Endothelial cell (in vitro differentiated cells): ENCODE measurements around the gene RABL6. TPM values are rescaled to one million over a fixed set of nuclear protein-coding genes. Genes with fewer than 3 reads are reported as not detected.

Source experiments
- DNase-seq: peaks from one replicate; pipeline ENCODE4 v3.0.0; 2021; ENCODE audit warnings: low spot score
- H3K27ac Mint-ChIP-seq: one replicate; pipeline ENCODE4 v1.8.0; 2021; ENCODE audit warnings: mixed read lengths, inconsistent platforms; ENCODE audit not compliant: unreplicated experiment
- H3K27me3 Mint-ChIP-seq: one replicate; pipeline ENCODE4 v1.8.0; 2021; ENCODE audit warnings: mild to moderate bottlenecking, moderate library complexity, mixed read lengths, inconsistent platforms; ENCODE audit not compliant: unreplicated experiment
- H3K36me3 Mint-ChIP-seq: one replicate; pipeline ENCODE4 v1.8.0; 2021; ENCODE audit warnings: mild to moderate bottlenecking, low read depth, mixed read lengths, inconsistent platforms; ENCODE audit not compliant: unreplicated experiment
- H3K4me1 Mint-ChIP-seq: one replicate; pipeline ENCODE4 v1.8.0; 2021; ENCODE audit warnings: mild to moderate bottlenecking, mixed read lengths, inconsistent platforms; ENCODE audit not compliant: unreplicated experiment
- H3K4me3 Mint-ChIP-seq: one replicate; pipeline ENCODE4 v1.8.0; 2021; ENCODE audit warnings: mild to moderate bottlenecking, mixed read lengths, inconsistent platforms; ENCODE audit not compliant: unreplicated experiment
- H3K9me3 Mint-ChIP-seq: one replicate; pipeline ENCODE4 v1.8.0; 2021; ENCODE audit warnings: mixed read lengths, inconsistent platforms; ENCODE audit not compliant: unreplicated experiment
- total RNA-seq: library from RNA; stranded (reverse); fragmentation: NEBNext Ultra II Directional; extraction: Animal tissue kit (Norgen Biotek cat#: 25700); gene quantifications from one replicate; pipeline ENCODE4 v1.2.1, GENCODE V29; 2021; ENCODE audit not compliant: unreplicated experiment
- TF ChIP-seq, protein P1 (sequence below): fragments of 200-600 bp; sonication (generic); IDR thresholded peaks from one replicate; pipeline ENCODE4 v1.5.0; 2021; ENCODE audit warnings: antibody characterized with exemption; ENCODE audit not compliant: unreplicated experiment

RABL6 gene
- total RNA-seq, 1 donor from 2014 or later: 88.4 TPM

DNA sequence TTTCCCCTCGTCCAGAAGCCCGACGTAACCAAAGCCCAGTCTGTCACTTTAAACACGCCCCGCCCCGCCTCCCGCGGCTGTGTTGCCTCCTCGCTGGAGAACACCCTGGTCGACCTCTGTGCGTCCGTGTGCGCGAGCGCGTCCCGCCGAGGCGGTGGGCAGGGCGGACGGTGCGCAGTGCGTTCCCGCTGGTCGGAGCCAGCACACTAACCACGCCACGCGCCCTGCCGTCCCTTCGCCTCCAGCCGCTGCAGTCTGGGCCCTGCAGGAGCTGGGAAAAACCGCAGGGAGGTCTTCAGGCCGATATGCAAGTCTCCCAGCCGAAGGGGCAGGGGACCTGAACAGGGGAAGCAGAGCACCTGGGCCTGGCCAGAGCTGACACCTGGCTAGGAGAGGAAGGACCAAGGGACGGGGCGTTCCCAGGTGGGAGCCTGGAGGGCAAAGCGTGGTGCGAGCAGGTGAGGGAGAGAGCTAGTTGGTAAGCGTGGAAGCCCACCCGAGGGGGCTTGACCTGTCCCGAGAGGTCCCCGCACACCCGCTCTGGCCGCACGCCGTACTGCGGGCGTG lies 40.2 kb downstream of the RABL6 start:
- peak overlapping the region; percentile 42 for H3K27ac Mint-ChIP-seq
- TF ChIP-seq, protein P1, sequence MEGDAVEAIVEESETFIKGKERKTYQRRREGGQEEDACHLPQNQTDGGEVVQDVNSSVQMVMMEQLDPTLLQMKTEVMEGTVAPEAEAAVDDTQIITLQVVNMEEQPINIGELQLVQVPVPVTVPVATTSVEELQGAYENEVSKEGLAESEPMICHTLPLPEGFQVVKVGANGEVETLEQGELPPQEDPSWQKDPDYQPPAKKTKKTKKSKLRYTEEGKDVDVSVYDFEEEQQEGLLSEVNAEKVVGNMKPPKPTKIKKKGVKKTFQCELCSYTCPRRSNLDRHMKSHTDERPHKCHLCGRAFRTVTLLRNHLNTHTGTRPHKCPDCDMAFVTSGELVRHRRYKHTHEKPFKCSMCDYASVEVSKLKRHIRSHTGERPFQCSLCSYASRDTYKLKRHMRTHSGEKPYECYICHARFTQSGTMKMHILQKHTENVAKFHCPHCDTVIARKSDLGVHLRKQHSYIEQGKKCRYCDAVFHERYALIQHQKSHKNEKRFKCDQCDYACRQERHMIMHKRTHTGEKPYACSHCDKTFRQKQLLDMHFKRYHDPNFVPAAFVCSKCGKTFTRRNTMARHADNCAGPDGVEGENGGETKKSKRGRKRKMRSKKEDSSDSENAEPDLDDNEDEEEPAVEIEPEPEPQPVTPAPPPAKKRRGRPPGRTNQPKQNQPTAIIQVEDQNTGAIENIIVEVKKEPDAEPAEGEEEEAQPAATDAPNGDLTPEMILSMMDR: no peak
- no peaks in the 10 kb centered on the region for H3K9me3 Mint-ChIP-seq

DNA sequence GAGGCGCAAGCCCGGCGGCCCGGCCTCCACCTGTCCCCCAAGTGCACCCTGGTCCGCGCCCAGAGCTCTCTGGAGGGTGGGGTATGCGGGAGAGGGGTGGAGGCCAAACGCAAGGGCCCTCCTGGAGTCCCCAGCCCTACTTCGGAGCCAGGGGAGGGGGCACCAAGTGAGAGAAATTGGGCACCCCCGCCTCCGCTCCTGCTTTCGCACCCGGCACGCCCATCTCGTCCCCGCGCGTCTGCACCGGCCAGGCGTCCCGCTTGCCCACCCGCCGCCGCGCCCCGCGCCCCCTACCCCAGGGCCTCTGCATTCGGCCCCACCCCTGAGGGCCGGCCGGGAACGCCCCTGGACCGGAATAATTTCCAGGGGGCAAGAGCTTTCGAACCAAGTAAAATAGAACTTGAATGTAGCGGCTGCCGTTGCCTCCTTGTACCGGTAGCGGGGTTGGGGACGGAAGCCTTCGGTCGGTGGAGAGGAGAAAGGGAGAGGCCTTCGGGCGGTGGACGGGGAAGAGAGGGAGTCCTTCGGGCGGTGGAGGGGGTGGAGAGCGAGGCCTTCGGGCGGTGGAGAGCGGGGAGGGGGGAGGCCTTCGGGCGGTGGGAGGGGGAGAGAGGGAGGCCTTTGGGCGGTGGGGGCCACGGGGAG lies 40.8 kb downstream of the RABL6 start:
- H3K4me1 Mint-ChIP-seq: no peaks in the 10 kb centered on the region
- H3K27ac Mint-ChIP-seq: no peak overlapping the region
- peaks cover 8% of the 10 kb centered on the region for H3K27me3 Mint-ChIP-seq
- peak overlapping the region; percentile 89 for H3K4me3 Mint-ChIP-seq
- no peaks in the 10 kb centered on the region for H3K9me3 Mint-ChIP-seq
- no peaks in the 10 kb centered on the region for H3K36me3 Mint-ChIP-seq
- DNase-seq: peak; percentile 45
- TF ChIP-seq, protein P1: no peak

More for the DNA sequence above, 40.2 kb downstream of the RABL6 start:
- Mint-ChIP-seq H3K4me3 (peak overlapping the region; percentile 92), H3K27me3 (peaks cover 8% of the 10 kb centered on the region), H3K36me3 (no peaks in the 10 kb centered on the region), H3K4me1 (no peaks in the 10 kb centered on the region)
- DNase-seq: peak; percentile 72

DNA sequence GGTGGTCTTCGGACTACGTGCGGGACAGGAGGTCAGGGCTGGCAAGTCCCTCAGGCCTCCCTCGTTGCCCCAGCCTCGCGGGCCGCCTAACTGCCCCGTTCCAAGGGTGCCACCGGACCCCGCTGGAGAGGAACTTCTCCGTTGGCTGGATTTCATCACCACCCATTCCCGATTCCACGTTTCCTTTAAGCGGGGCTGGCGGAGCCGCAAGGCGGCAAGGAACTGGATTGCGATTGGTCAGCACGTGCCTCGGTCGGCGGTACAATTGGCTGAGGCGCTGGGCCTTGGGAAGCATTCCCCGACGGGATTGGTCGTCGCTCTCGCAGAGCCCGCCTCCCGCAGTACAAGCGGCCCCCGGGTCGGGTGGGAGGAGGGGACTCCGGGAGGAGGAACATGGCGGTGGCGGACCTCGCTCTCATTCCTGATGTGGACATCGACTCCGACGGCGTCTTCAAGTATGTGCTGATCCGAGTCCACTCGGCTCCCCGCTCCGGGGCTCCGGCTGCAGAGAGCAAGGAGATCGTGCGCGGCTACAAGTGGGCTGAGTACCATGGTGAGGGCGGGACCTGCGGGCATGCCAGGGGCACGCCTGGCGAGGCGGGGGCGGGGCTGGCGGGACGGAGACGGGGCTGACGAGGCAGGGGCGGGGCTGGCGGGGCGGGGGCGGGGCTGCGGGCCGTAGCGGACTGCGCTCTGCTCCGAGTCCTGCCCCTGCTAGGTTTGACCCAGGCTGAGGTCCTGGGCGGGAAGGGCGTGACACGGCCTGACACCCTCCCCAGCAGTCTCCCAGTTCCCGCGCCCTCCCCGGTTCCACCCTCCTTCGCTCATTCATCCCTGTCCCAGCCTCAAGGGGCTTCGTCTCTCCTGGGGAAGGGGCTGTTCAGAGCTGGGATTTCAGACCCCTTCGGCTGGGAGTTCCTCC lies 41.6 kb downstream of the RABL6 start, which contains the start of gene PHPT1:
Gene PHPT1 (plus strand): TSS at position 372 of the 922 bp plus-strand sequence. CDS start 22 bp downstream, at position 394.
- H3K4me1 Mint-ChIP-seq: no peaks in the 10 kb centered on the region
- no peaks in the 10 kb centered on the region for H3K36me3 Mint-ChIP-seq
- H3K27ac Mint-ChIP-seq: no peak within 1 kb of the TSS
- H3K9me3 Mint-ChIP-seq: no peaks in the 10 kb centered on the region
- TF ChIP-seq, protein P1: peak; percentile 7
- peak within 1 kb of the TSS; percentile 90 for H3K4me3 Mint-ChIP-seq
- peaks cover 8% of the 10 kb centered on the region for H3K27me3 Mint-ChIP-seq
- DNase-seq: peak; percentile 97

DNA sequence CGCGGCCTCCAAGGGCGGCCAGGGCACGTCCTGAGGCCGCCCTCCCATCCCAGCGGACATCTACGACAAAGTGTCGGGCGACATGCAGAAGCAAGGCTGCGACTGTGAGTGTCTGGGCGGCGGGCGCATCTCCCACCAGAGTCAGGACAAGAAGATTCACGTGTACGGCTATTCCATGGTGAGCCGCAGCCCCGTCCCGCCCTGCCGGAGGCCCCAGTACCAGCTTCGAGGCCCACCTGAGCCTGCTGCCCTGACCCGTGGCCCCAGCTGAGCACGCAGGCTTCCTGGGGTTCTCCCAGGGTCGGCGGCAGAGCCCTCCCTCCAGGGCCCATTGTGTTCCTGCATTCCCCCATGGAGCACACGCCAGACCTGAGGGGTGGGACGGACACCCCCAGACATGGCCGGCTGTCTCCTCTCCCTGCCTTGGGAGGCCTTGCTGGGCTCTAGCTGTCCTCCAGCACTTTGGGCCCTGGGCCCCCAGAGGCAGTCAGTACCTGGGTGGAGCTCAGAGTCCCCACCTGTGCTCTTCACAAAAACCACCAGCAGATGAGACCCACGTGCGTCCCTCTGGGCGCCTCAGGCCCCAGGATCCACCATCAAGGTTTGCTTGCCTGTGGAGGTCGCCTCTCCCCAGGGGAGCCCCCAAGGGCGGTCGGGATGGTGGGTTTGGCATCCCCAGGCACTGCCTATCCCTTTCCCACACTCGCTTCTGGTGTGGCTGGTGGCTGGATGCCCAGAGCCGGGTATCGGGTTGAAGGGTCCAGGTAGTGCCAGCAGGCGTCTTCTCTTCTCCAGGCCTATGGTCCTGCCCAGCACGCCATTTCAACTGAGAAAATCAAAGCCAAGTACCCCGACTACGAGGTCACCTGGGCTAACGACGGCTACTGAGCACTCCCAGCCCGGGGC lies 42.5 kb downstream of the RABL6 start:
- TF ChIP-seq, protein P1: no peak
- Mint-ChIP-seq H3K4me3 (peak overlapping the region; percentile 90), H3K36me3 (no peaks in the 10 kb centered on the region), H3K27me3 (peaks cover 8% of the 10 kb centered on the region), H3K4me1 (no peaks in the 10 kb centered on the region), H3K9me3 (no peaks in the 10 kb centered on the region), H3K27ac (no peak overlapping the region)
- no peak for DNase-seq
